K562 (cell line): ENCODE measurements around the gene RBKS. TPM values are rescaled to one million over a fixed set of nuclear protein-coding genes. Genes with fewer than 3 reads are reported as not detected.
A peak's percentile ranks its signal among the peaks of the same experiment; 100 is the strongest.

ENCODE experiments used
- ATAC-seq: fragments of 200-7000 bp; cut with Tn5 transposase; 3 replicates; pipeline ENCODE4 v1.9.1; 2020; ENCODE audit warnings: moderate library complexity
- BruUV-seq: library from RNA; stranded (reverse); fragments of 400-500 nt; replicated peaks from 2 replicates; lab custom pipeline; 2021; lab: Mats Ljungman, UMichigan
- CTCF ChIA-PET: fragments of 300-600 bp; formaldehyde crosslinking; extraction: SDS; loops from one replicate; lab custom pipeline; 2021; ENCODE audit warnings: low intra/inter-chr PET ratio; lab: Yijun Ruan, JAX
- POLR2A ChIA-PET: fragments of 300-600, 350-650 bp; sonication (Branson Sonifier 250); formaldehyde crosslinking; extraction: SDS; loops from one replicate; lab custom pipeline; 2021; ENCODE audit warnings: antibody characterized with exemption, inconsistent platforms; lab: Yijun Ruan, JAX
- DNase-seq, 4 experiments: peaks; one replicate each; pipeline versions ENCODE4 v3.0.0 to v3.0.0-alpha.2; 2011 to 2018; ENCODE audit warnings: low spot score in 3 of 4, mixed read lengths in 3 of 4; ENCODE audit errors: extremely low read depth in 1 of 4
- FAIRE-seq: peaks from 2 replicates; lab custom pipeline; 2011; peaks lifted over from hg19 to GRCh38; lab: Jason Lieb, UNC
- H2AFZ ChIP-seq: 2 replicates; pipeline ENCODE4 v1.6.0; 2011; ENCODE audit warnings: low read depth, low read length, control low read depth, inconsistent platforms
- H3K27ac ChIP-seq: fragments of 200-600 bp; 3 replicates; pipeline ENCODE4 v1.8.0; 2011; ENCODE audit warnings: low read depth, mild to moderate bottlenecking, control low read depth, inconsistent platforms, low read length, moderate library complexity, mixed read lengths; ENCODE audit errors: extremely low read depth
- H3K27me3 ChIP-seq, 2 experiments: fragments of 300-600 bp in 1 of 2; 2 replicates in 1 of 2; 3 replicates in 1 of 2; pipeline versions ENCODE4 v1.6.0 to v1.8.0; 2011; ENCODE audit warnings: inconsistent platforms in 2 of 2, low read length in 2 of 2, mild to moderate bottlenecking in 1 of 2, mixed read lengths in 1 of 2, moderate library complexity in 1 of 2; ENCODE audit not compliant: control insufficient read depth in 2 of 2, insufficient read depth in 2 of 2
- H3K36me3 ChIP-seq: fragments of 300-600 bp; 3 replicates; pipeline ENCODE4 v1.8.0; 2011; ENCODE audit warnings: mild to moderate bottlenecking, low read length, inconsistent platforms; ENCODE audit not compliant: control insufficient read depth, insufficient read depth
- H3K4me1 ChIP-seq, 2 experiments: fragments of 200-600 bp in 1 of 2; replicated peaks in 1 of 2; 2 replicates in 1 of 2; 3 replicates in 1 of 2; pipeline versions ENCODE4 v1.5.1 to v1.8.0; 2011; ENCODE audit warnings: inconsistent platforms in 2 of 2, low read length in 2 of 2, mild to moderate bottlenecking in 1 of 2, mixed read lengths in 1 of 2, moderate library complexity in 1 of 2; ENCODE audit not compliant: control insufficient read depth in 2 of 2, insufficient read depth in 2 of 2
- H3K4me2 ChIP-seq: 2 replicates; pipeline ENCODE4 v1.6.1; 2011; ENCODE audit warnings: low read length, control low read depth, inconsistent platforms, mixed read lengths; ENCODE audit not compliant: insufficient read depth
- H3K4me3 ChIP-seq: fragments of 200-600 bp; sonication (generic), shearing (Covaris generic); 2 replicates; pipeline ENCODE4 v1.5.1; 2016; ENCODE audit warnings: control low read depth, inconsistent platforms
- H3K79me2 ChIP-seq: fragments of 200-600 bp; 3 replicates; pipeline ENCODE4 v1.8.0; 2011; ENCODE audit warnings: low read length, inconsistent platforms; ENCODE audit not compliant: control insufficient read depth, insufficient read depth
- H3K9ac ChIP-seq, 2 experiments: 2 replicates each; pipeline versions ENCODE4 v1.6.0 to v1.6.1; 2011; ENCODE audit warnings: low read depth in 2 of 2, low read length in 2 of 2, control low read depth in 1 of 2, inconsistent platforms in 1 of 2, mild to moderate bottlenecking in 1 of 2, mixed read lengths in 1 of 2; ENCODE audit not compliant: insufficient read depth in 1 of 2
- H3K9me1 ChIP-seq: one replicate; pipeline ENCODE4 v1.6.0; 2011; ENCODE audit warnings: inconsistent platforms, mild to moderate bottlenecking, low read length, moderate library complexity; ENCODE audit not compliant: control insufficient read depth, insufficient read depth
- H3K9me3 ChIP-seq: replicated peaks from 2 replicates; pipeline ENCODE4 v1.5.1; 2011; ENCODE audit warnings: low read depth, low read length, inconsistent platforms; ENCODE audit not compliant: control insufficient read depth, insufficient read depth
- H4K20me1 ChIP-seq: replicated peaks from 2 replicates; pipeline ENCODE4 v1.6.1; 2011; ENCODE audit warnings: low read length, inconsistent platforms, mixed read lengths; ENCODE audit not compliant: control insufficient read depth, insufficient read depth
- BCOR ChIP-seq: fragments of 450-650 bp; IDR thresholded peaks from 2 replicates; pipeline ENCODE4 v1.6.1; 2016
- POU5F1 ChIP-seq: fragments of 150-350 bp; IDR thresholded peaks from 2 replicates; pipeline ENCODE4 v1.6.1; 2014; ENCODE audit warnings: borderline replicate concordance, low read length, low read depth, mild to moderate bottlenecking; ENCODE audit not compliant: partially characterized antibody
- RBM34 ChIP-seq: fragments of 200-400 bp; formaldehyde crosslinking; IDR thresholded peaks from 2 replicates; pipeline ENCODE4 v1.6.1; 2018; ENCODE audit warnings: low read length, borderline replicate concordance; ENCODE audit not compliant: insufficient read depth
- TRIM25 ChIP-seq: fragments of 450-650 bp; IDR thresholded peaks from 2 replicates; pipeline ENCODE4 v1.7.0; 2016; ENCODE audit warnings: borderline replicate concordance
- ZHX1 ChIP-seq: fragments of 150-350 bp; conservative IDR thresholded peaks from 2 replicates; pipeline ENCODE4 v1.6.1; 2014; ENCODE audit warnings: low read length
- WGBS: fragments of 100-300 bp; shearing (Covaris generic); methylation state at CpG from one replicate; pipeline ENCODE4 v1.1.6; 2016; ENCODE audit warnings: low coverage, mixed read lengths; ENCODE audit not compliant: insufficient coverage; ENCODE audit errors: missing lambda C conversion rate; 5-methylcytosine and 5-hydroxymethylcytosine counted together
- in situ Hi-C: fragments of 300-500 bp; cut with MboI; formaldehyde crosslinking; loops from 4 replicates; pipeline ENCODE4 v1.15.0; 2018; ENCODE audit warnings: inconsistent platforms, mixed read lengths
- intact Hi-C: fragments of 100-400 bp; cut with micrococcal nuclease; formaldehyde crosslinking; loops from 2 replicates; pipeline ENCODE4 v1.14.2; 2022
- polyA plus RNA-seq, 8 experiments: library from polyadenylated mRNA; depleted of rRNA in 4 of 8; stranded (reverse) in 5 of 8; unstranded in 3 of 8; fragments of >200 nt; fragmentation: Nextera tagmentation in 2 of 8; fragmentation: Illumina TruSeq in 1 of 8; extraction: Ambion mirVana in 2 of 8; extraction: Trizol in 1 of 8; gene quantifications; 2 replicates each; pipeline versions ENCODE4 v1.2.1 to v1.2.3, GENCODE V29; 2011 to 2014; ENCODE audit warnings: inconsistent platforms in 1 of 8, missing spikeins in 1 of 8
- total RNA-seq, 7 experiments: library from RNA; depleted of rRNA in 6 of 7; stranded (reverse); fragments of >200 nt in 6 of 7; fragmentation: Illumina TruSeq in 2 of 7; extraction: Trizol in 2 of 7; gene quantifications; 2 replicates each; pipeline versions ENCODE4 v1.2.1 to v1.2.3, GENCODE V29; 2011 to 2021; ENCODE audit warnings: low replicate concordance in 1 of 7

The RBKS gene
- total and polyA plus RNA-seq, 9 of the 15 experiments (the other 6 are each of a cell fraction or from before 2014, with no cell fraction given) = 0.06 to 0.39 (median 0.19) TPM

- TF ChIP-seq POU5F1 = no peak
- TF ChIP-seq BCOR = no peak
- no peak for TF ChIP-seq RBM34
- TF ChIP-seq TRIM25 = no peak
- no peak for TF ChIP-seq ZHX1
- peak; percentile 35 for FAIRE-seq
These were observed 5.0 kb downstream of the RBKS start for GRCh38 chr2:27885234-27885633.

More at GRCh38 chr2:27885234-27885633, 5.0 kb downstream of the RBKS start:
- Histone ChIP-seq H4K20me1 (no peaks in the 10 kb centered on the region), H2AFZ (no peak overlapping the region), H3K4me1 (peaks cover 2 to 6% of the 10 kb centered on the region in 2 experiments; a peak in 3 of 5 replicates), H3K4me2 (no peak overlapping the region), H3K36me3 (no peaks in the 10 kb centered on the region), H3K27me3 (no peaks in the 10 kb centered on the region), H3K9ac (no peak overlapping the region), H3K27ac (no peak overlapping the region), H3K9me3 (no peaks in the 10 kb centered on the region), H3K4me3 (no peak overlapping the region), H3K9me1 (no peaks in the 10 kb centered on the region), H3K79me2 (no peaks in the 10 kb centered on the region)
- 15% methylated on average over 1 of the region's 1 CpG for WGBS
- POLR2A ChIA-PET = interaction anchor here (0.6 kb wide), 2 partner anchors 32 to 202 kb away, joined by 3 to 4 read pairs; no protein-coding TSS in a partner anchor
- ATAC-seq = no peak
- no peak for DNase-seq
- no TSS peak for BruUV-seq
- CTCF ChIA-PET = no interaction called here
- intact Hi-C loops = no loop called here
- in situ Hi-C loops = no loop called here
